ENCODE results near the gene SYTL5. TPM values are rescaled to one million over a fixed set of nuclear protein-coding genes. Genes with fewer than 3 reads are reported as not detected.

Gene SYTL5
- polyA plus RNA-seq, 1 donor (not counting 4 experiments of a cell fraction or from before 2014, with no cell fraction given): 0.09 TPM

DNA sequence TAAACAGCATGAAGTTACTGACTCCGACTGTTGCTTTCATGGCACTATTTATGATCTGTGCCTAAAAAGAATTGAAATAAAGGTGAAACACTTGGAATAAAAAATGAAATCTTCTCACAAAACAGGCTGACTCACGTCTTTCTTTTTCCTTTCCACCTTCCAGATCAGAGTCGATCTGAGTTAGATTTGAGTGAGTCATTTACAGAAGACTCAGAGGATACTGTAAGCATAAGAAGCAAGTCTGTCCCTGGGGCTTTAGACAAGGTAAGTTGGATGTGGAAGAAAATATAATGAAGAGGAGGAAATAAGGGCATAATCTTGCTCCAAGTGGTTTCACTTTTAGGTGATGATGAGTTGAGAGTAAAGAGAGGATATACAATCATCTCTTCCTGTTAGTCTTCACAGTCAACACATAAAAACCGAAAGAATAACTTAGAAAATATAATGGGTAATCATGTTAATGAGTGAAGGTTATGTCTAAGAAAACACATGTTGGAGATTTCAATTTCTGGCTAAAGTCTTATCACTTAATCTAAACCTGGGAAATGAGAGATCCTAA is 89.7 kb downstream of the SYTL5 start:
- H2AFZ ChIP-seq (ENCODE audit: control insufficient read depth, low read length): peak overlapping the region; percentile 20
- no peak overlapping the region for H3K4me3 ChIP-seq (ENCODE audit: control insufficient read depth in 2 of 3, extremely low read depth in 1 of 3, insufficient read depth in 2 of 3, low read depth in 1 of 3, low read length in 3 of 3)
- dilution Hi-C loops (cut with MboI; ENCODE audit: extremely low pct_ligation_motif_present, low sequenced_read_pairs): no loop called here
- no peaks in the 10 kb centered on the region for H3K9me1 ChIP-seq (ENCODE audit: control insufficient read depth, extremely low read depth, insufficient read depth, low read length)
- FAIRE-seq: peak; percentile 34
- H3K27me3 ChIP-seq (ENCODE audit: control insufficient read depth, extremely low read depth, insufficient read depth, low read length): no peaks in the 10 kb centered on the region
- H3K9ac ChIP-seq (ENCODE audit: control insufficient read depth, extremely low read depth, insufficient read depth, low read length): no peak overlapping the region
- H3K27ac ChIP-seq (ENCODE audit: control insufficient read depth, insufficient read depth, low read length): no peak overlapping the region
- H3K79me2 ChIP-seq (ENCODE audit: control insufficient read depth, insufficient read depth, low read length): no peaks in the 10 kb centered on the region
- no peak for DNase-seq (ENCODE audit: low read depth, low spot score)
- no peaks in the 10 kb centered on the region for H3K36me3 ChIP-seq (ENCODE audit: control insufficient read depth in 2 of 2, extremely low read depth in 1 of 2, insufficient read depth in 2 of 2, low read length in 2 of 2)
- peak overlapping the region; percentile 20 for H3K4me2 ChIP-seq (ENCODE audit: control insufficient read depth, extremely low read depth, insufficient read depth, low read depth, low read length)
- no peaks in the 10 kb centered on the region for H3K4me1 ChIP-seq (ENCODE audit: control insufficient read depth, extremely low read depth, insufficient read depth, low read length)
- TF ChIP-seq, protein P1, sequence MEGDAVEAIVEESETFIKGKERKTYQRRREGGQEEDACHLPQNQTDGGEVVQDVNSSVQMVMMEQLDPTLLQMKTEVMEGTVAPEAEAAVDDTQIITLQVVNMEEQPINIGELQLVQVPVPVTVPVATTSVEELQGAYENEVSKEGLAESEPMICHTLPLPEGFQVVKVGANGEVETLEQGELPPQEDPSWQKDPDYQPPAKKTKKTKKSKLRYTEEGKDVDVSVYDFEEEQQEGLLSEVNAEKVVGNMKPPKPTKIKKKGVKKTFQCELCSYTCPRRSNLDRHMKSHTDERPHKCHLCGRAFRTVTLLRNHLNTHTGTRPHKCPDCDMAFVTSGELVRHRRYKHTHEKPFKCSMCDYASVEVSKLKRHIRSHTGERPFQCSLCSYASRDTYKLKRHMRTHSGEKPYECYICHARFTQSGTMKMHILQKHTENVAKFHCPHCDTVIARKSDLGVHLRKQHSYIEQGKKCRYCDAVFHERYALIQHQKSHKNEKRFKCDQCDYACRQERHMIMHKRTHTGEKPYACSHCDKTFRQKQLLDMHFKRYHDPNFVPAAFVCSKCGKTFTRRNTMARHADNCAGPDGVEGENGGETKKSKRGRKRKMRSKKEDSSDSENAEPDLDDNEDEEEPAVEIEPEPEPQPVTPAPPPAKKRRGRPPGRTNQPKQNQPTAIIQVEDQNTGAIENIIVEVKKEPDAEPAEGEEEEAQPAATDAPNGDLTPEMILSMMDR (optimal IDR thresholded peaks at IDR 0.05 in 1 of 3, IDR thresholded peaks at IDR 0.05 in 1 of 3, conservative IDR thresholded peaks at IDR 0.05 in 1 of 3; ENCODE audit: extremely low read depth in 1 of 3, insufficient read depth in 2 of 3, low read length in 3 of 3): no peak
- TF ChIP-seq EZH2 (IDR thresholded peaks at IDR 0.05; ENCODE audit: low read length): no peak
- H3K9me3 ChIP-seq (ENCODE audit: control insufficient read depth, low read depth, low read length): no peaks in the 10 kb centered on the region
- H4K20me1 ChIP-seq (ENCODE audit: control insufficient read depth, extremely low read depth, insufficient read depth, low read length): no peaks in the 10 kb centered on the region

DNA sequence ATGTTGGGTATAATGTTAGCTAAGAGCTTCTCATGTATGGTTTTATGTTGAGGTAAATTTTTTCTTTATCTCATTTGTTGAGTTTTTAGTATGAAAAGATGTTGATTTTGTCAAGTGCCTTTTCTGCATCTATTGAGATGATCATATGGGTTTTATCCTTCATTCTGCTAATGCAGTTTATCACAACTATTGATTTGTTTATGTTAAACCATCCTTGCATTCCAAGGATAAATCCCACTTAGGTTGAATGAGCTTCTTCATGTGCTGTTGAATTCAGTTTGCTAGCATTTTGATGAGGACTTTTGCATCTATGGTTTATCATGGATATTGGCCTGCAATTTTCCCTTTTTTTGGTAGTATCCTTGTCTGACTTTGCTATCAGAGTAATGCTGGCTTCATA is 93.3 kb downstream of the SYTL5 start:
- FAIRE-seq: no peak
- dilution Hi-C loops (cut with MboI; ENCODE audit: extremely low pct_ligation_motif_present, low sequenced_read_pairs): no loop called here
- H2AFZ ChIP-seq (ENCODE audit: control insufficient read depth, low read length): no peak overlapping the region

More for the DNA sequence above, 93.3 kb downstream of the SYTL5 start:
- H3K27me3 ChIP-seq (ENCODE audit: control insufficient read depth, extremely low read depth, insufficient read depth, low read length): no peaks in the 10 kb centered on the region
- no peak overlapping the region for H3K27ac ChIP-seq (ENCODE audit: control insufficient read depth, insufficient read depth, low read length)
- no peaks in the 10 kb centered on the region for H3K79me2 ChIP-seq (ENCODE audit: control insufficient read depth, insufficient read depth, low read length)
- H3K4me3 ChIP-seq (ENCODE audit: control insufficient read depth in 2 of 3, extremely low read depth in 1 of 3, insufficient read depth in 2 of 3, low read depth in 1 of 3, low read length in 3 of 3): no peak overlapping the region
- TF ChIP-seq, protein P1 (optimal IDR thresholded peaks at IDR 0.05 in 1 of 3, IDR thresholded peaks at IDR 0.05 in 1 of 3, conservative IDR thresholded peaks at IDR 0.05 in 1 of 3; ENCODE audit: extremely low read depth in 1 of 3, insufficient read depth in 2 of 3, low read length in 3 of 3): no peak
- no peak for TF ChIP-seq EZH2 (IDR thresholded peaks at IDR 0.05; ENCODE audit: low read length)
- peaks cover 3% of the 10 kb centered on the region for H3K4me1 ChIP-seq (ENCODE audit: control insufficient read depth, extremely low read depth, insufficient read depth, low read length)
- no peaks in the 10 kb centered on the region for H3K9me3 ChIP-seq (ENCODE audit: control insufficient read depth, low read depth, low read length)
- no peak overlapping the region for H3K9ac ChIP-seq (ENCODE audit: control insufficient read depth, extremely low read depth, insufficient read depth, low read length)
- H3K9me1 ChIP-seq (ENCODE audit: control insufficient read depth, extremely low read depth, insufficient read depth, low read length): no peaks in the 10 kb centered on the region
- H3K36me3 ChIP-seq (ENCODE audit: control insufficient read depth in 2 of 2, extremely low read depth in 1 of 2, insufficient read depth in 2 of 2, low read length in 2 of 2): no peaks in the 10 kb centered on the region
- DNase-seq (ENCODE audit: low read depth, low spot score): no peak
- no peaks in the 10 kb centered on the region for H4K20me1 ChIP-seq (ENCODE audit: control insufficient read depth, extremely low read depth, insufficient read depth, low read length)
- H3K4me2 ChIP-seq (ENCODE audit: control insufficient read depth, extremely low read depth, insufficient read depth, low read depth, low read length): no peak overlapping the region
